IMR-90 (cell line): Measurements from ENCODE around the gene ZDHHC18.

Source experiments
- CEBPB ChIP-seq: IDR thresholded peaks from 2 replicates; pipeline ENCODE4 v1.6.1; 2012; ENCODE audit warnings: low read depth, low read length, improper control_type of control experiment
- CTCF ChIP-seq: conservative IDR thresholded peaks from 2 replicates; pipeline ENCODE4 v1.5.1; 2012; ENCODE audit warnings: mild to moderate bottlenecking, low read depth, low read length, improper control_type of control experiment
- ELK1 ChIP-seq: fragments of 150-350 bp; IDR thresholded peaks from 2 replicates; pipeline ENCODE4 v1.6.1; 2016; ENCODE audit warnings: low read depth, mild to moderate bottlenecking, low read length, moderate library complexity, borderline replicate concordance
- MAFK ChIP-seq: IDR thresholded peaks from 2 replicates; pipeline ENCODE4 v1.6.1; 2012; ENCODE audit warnings: low read depth, low read length, improper control_type of control experiment
- MAZ ChIP-seq: IDR thresholded peaks from 2 replicates; pipeline ENCODE4 v1.6.1; 2012; ENCODE audit warnings: low read depth, mild to moderate bottlenecking, low read length, improper control_type of control experiment, moderate library complexity, borderline replicate concordance
- POLR2A ChIP-seq: IDR thresholded peaks from 2 replicates; pipeline ENCODE4 v1.6.1; 2012; ENCODE audit warnings: mild to moderate bottlenecking, low read depth, low read length
- RAD21 ChIP-seq: IDR thresholded peaks from 2 replicates; pipeline ENCODE4 v1.6.1; 2012; ENCODE audit warnings: low read length, improper control_type of control experiment
- RFX5 ChIP-seq: IDR thresholded peaks from 2 replicates; pipeline ENCODE4 v1.8.0; 2012; ENCODE audit warnings: low read depth, mild to moderate bottlenecking, low read length, moderate library complexity
- SMC3 ChIP-seq: fragments of 150-350 bp; IDR thresholded peaks from 2 replicates; pipeline ENCODE4 v1.6.1; 2016; ENCODE audit warnings: low read depth, mild to moderate bottlenecking, antibody characterized with exemption, low read length, moderate library complexity

- no peak for TF ChIP-seq CTCF
- no peak for TF ChIP-seq ELK1
- TF ChIP-seq CEBPB = no peak
- TF ChIP-seq POLR2A = no peak
- TF ChIP-seq MAZ = no peak
- no peak for TF ChIP-seq SMC3
- TF ChIP-seq RAD21 = no peak
- TF ChIP-seq MAFK = no peak
- TF ChIP-seq RFX5 = no peak
Observed at GRCh38 chr1:26863685-26864077, 37.2 kb downstream of the ZDHHC18 start.
